ENCODE measurements around the gene IRF6.

The IRF6 gene

GRCh38 chr1:209769971-209770370 lies 36.0 kb downstream of the IRF6 start:
- peak; percentile 40 for DNase-seq (ENCODE audit: low read depth, low spot score)
- TF ChIP-seq CTCF (IDR thresholded peaks at IDR 0.05; ENCODE audit: low read depth, low read length) = no peak
- H3K4me3 ChIP-seq (ENCODE audit: low read depth, low read length) = no peak overlapping the region
- in situ Hi-C loops (cut with HindIII; ENCODE audit: low sequenced_read_pairs) = no loop called here

GRCh38 chr1:209769171-209769904 lies 36.6 kb downstream of the IRF6 start:
- DNase-seq (ENCODE audit: low read depth, low spot score) = peak; percentile 97
- H3K4me3 ChIP-seq (ENCODE audit: low read depth, low read length) = no peak overlapping the region
- in situ Hi-C loops (cut with HindIII; ENCODE audit: low sequenced_read_pairs) = no loop called here
- no peak for TF ChIP-seq CTCF (IDR thresholded peaks at IDR 0.05; ENCODE audit: low read depth, low read length)

GRCh38 chr1:209768354-209768774 lies 37.6 kb downstream of the IRF6 start:
- H3K4me3 ChIP-seq (ENCODE audit: low read depth, low read length) = no peak overlapping the region
- in situ Hi-C loops (cut with HindIII; ENCODE audit: low sequenced_read_pairs) = no loop called here
- no peak for TF ChIP-seq CTCF (IDR thresholded peaks at IDR 0.05; ENCODE audit: low read depth, low read length)
- DNase-seq (ENCODE audit: low read depth, low spot score) = no peak

- DNase-seq (ENCODE audit: low read depth, low spot score) = no peak
- in situ Hi-C loops (cut with HindIII; ENCODE audit: low sequenced_read_pairs) = no loop called here
- H3K4me3 ChIP-seq (ENCODE audit: low read depth, low read length) = no peak overlapping the region
- TF ChIP-seq CTCF (IDR thresholded peaks at IDR 0.05; ENCODE audit: low read depth, low read length) = no peak
Measured at GRCh38 chr1:209767706-209768105, 38.2 kb downstream of the IRF6 start.

- H3K4me3 ChIP-seq (ENCODE audit: low read depth, low read length) = no peak overlapping the region
- no peak for TF ChIP-seq CTCF (IDR thresholded peaks at IDR 0.05; ENCODE audit: low read depth, low read length)
Measured at GRCh38 chr1:209767096-209767495, 38.8 kb downstream of the IRF6 start.

GRCh38 chr1:209766051-209766450 lies 39.9 kb downstream of the IRF6 start:
- no peak for DNase-seq (ENCODE audit: low read depth, low spot score)
- in situ Hi-C loops (cut with HindIII; ENCODE audit: low sequenced_read_pairs) = no loop called here

More at GRCh38 chr1:209767096-209767495, 38.8 kb downstream of the IRF6 start:
- DNase-seq (ENCODE audit: low read depth, low spot score) = no peak
- in situ Hi-C loops (cut with HindIII; ENCODE audit: low sequenced_read_pairs) = no loop called here

More at GRCh38 chr1:209766051-209766450, 39.9 kb downstream of the IRF6 start:
- no peak overlapping the region for H3K4me3 ChIP-seq (ENCODE audit: low read depth, low read length)
- TF ChIP-seq CTCF (IDR thresholded peaks at IDR 0.05; ENCODE audit: low read depth, low read length) = no peak

Data from astrocyte of the spinal cord (primary cell).